ENCODE measurements around the gene ZNF22. TPM values are rescaled to one million over a fixed set of nuclear protein-coding genes. Genes with fewer than 3 reads are reported as not detected.
A peak's percentile ranks its signal among the peaks of the same experiment; 100 is the strongest.

ZNF22 gene
- total RNA-seq, 6 experiments from 2014 or later: 10.3 to 25.2 (median 12.2) TPM

- no peak overlapping the region for H3K4me3 ChIP-seq
- intact Hi-C loops (cut with DNase I): loop anchor here (5.0 kb wide), 1 partner anchor 41 kb away; no protein-coding TSS in a partner anchor
- WGBS (ENCODE audit: insufficient coverage, low coverage, low lambda C conversion rate, missing lambda C conversion rate): 100% methylated on average over 1 of the region's 6 CpGs
- H3K27me3 ChIP-seq: no peaks in the 10 kb centered on the region
- peaks cover 0 to 18% (median 2%) of the 10 kb centered on the region in 4 donors for H3K36me3 ChIP-seq
- ATAC-seq (no peak), DNase-seq (no peak)
- H3K9me3 ChIP-seq: no peaks in the 10 kb centered on the region
- no peak overlapping the region for H3K27ac ChIP-seq
- peaks cover 0 to 47% (median 9%) of the 10 kb centered on the region in 4 donors for H3K4me1 ChIP-seq
- TF ChIP-seq CTCF (IDR thresholded peaks at IDR 0.05): no peak
Observed at GRCh38 chr10:44972874-44973306, 27.8 kb upstream of the ZNF22 start.

GRCh38 chr10:44973323-44974081, 27.2 kb upstream of the ZNF22 start:
- no peak overlapping the region for H3K4me3 ChIP-seq
- H3K9me3 ChIP-seq: no peaks in the 10 kb centered on the region
- H3K27ac ChIP-seq: peak overlapping the region in 2 of 3 donors; percentile 22 to 59
- no peak for DNase-seq
- H3K36me3 ChIP-seq: peaks cover 0 to 18% (median 2%) of the 10 kb centered on the region in 4 donors
- H3K27me3 ChIP-seq: no peaks in the 10 kb centered on the region
- WGBS (ENCODE audit: insufficient coverage, low coverage, low lambda C conversion rate, missing lambda C conversion rate): 46% methylated on average over 7 of the region's 18 CpGs
- H3K4me1 ChIP-seq: peaks cover 0 to 41% (median 9%) of the 10 kb centered on the region in 4 donors
- TF ChIP-seq CTCF (IDR thresholded peaks at IDR 0.05): no peak
- no peak for TF ChIP-seq POLR2A (IDR thresholded peaks at IDR 0.05)
- ATAC-seq: no peak
- intact Hi-C loops (cut with DNase I): loop anchor here (5.0 kb wide), 1 partner anchor 41 kb away; no protein-coding TSS in a partner anchor

GRCh38 chr10:44974082-44974627, 26.6 kb upstream of the ZNF22 start:
- Histone ChIP-seq H3K27ac (peak overlapping the region; percentile 59 to 93 (median 69)), H3K4me1 (peaks cover 0 to 41% (median 11%) of the 10 kb centered on the region in 4 donors), H3K36me3 (peaks cover 0 to 18% (median 2%) of the 10 kb centered on the region in 4 donors), H3K27me3 (no peaks in the 10 kb centered on the region), H3K4me3 (peak overlapping the region in 2 of 3 donors; percentile 16 to 35), H3K9me3 (no peaks in the 10 kb centered on the region)
- DNase-seq (peak in 1 of 3 donors; percentile 35), ATAC-seq (no peak)
- intact Hi-C loops (cut with DNase I): loop anchor here (5.0 kb wide), 1 partner anchor 42 kb away; no protein-coding TSS in a partner anchor
- 0% methylated on average over 1 of the region's 7 CpGs for WGBS (ENCODE audit: insufficient coverage, low coverage, low lambda C conversion rate, missing lambda C conversion rate)
- TF ChIP-seq CTCF (IDR thresholded peaks at IDR 0.05) (no peak), POLR2A (IDR thresholded peaks at IDR 0.05) (no peak)

- intact Hi-C loops (cut with DNase I): loop anchor here (5.0 kb wide), 1 partner anchor 43 kb away; no protein-coding TSS in a partner anchor
Observed at GRCh38 chr10:44974628-44975430, 25.9 kb upstream of the ZNF22 start.

More at GRCh38 chr10:44974628-44975430, 25.9 kb upstream of the ZNF22 start:
- Histone ChIP-seq H3K27ac (peak overlapping the region; percentile 59 to 93 (median 69)), H3K4me3 (peak overlapping the region; percentile 9 to 35 (median 16)), H3K9me3 (no peaks in the 10 kb centered on the region), H3K27me3 (no peaks in the 10 kb centered on the region), H3K4me1 (peaks cover 0 to 41% (median 18%) of the 10 kb centered on the region in 4 donors), H3K36me3 (peaks cover 0 to 18% (median 2%) of the 10 kb centered on the region in 4 donors)
- peak; percentile 39 to 67 (median 62) for ATAC-seq
- DNase-seq: peak in 2 of 3 donors; percentile 76 to 83
- 4% methylated on average over 34 of the region's 46 CpGs for WGBS (ENCODE audit: insufficient coverage, low coverage, low lambda C conversion rate, missing lambda C conversion rate)
- no peak for TF ChIP-seq POLR2A (IDR thresholded peaks at IDR 0.05)
- TF ChIP-seq CTCF (IDR thresholded peaks at IDR 0.05): peak; percentile 95 to 99 (median 98)
